A673 (cell line): ENCODE results near the gene ROM1.
"Not testable (repeated sequence)": the region's sequence is repeated elsewhere in the genome, so short reads cannot be mapped to it uniquely, and the experiment has no call there.

Experiments used
- EZH2 ChIP-seq: fragments of 200-600 bp; sonication (generic); IDR thresholded peaks from 2 replicates; pipeline ENCODE4 v1.6.1; 2017; ENCODE audit warnings: borderline replicate concordance, low read depth, mild to moderate bottlenecking, mixed read lengths, antibody characterized with exemption, low read length; ENCODE audit not compliant: poor library complexity, severe bottlenecking
- TF ChIP-seq, protein P1 (sequence below): fragments of 300-800, 200-600 bp; sonication (generic); conservative IDR thresholded peaks from 2 replicates; pipeline ENCODE4 v1.5.1; 2017; ENCODE audit warnings: low read depth, mild to moderate bottlenecking, antibody characterized with exemption, low read length, moderate library complexity, mixed read lengths

DNA sequence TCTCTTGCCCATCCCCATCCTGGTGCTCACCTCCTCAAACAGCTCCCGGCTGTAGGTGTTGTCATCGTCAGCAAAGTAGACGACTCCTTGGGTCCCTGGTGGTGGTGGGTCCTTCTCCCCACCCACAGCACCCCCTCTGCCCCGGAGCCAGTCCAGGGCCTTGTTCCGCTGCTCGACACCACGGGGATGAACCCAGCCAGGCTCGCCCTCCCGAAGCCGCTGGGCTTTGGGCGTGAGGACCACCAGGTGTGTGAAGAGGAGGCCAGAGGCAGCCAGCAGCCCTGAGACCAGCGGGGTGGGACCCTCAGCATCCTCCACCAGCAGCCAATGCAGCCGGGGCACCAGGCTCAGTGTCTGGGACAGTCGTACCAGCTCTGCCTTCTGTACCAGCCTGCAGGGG is 3.9 kb downstream of the ROM1 start:
- TF ChIP-seq, protein P1, sequence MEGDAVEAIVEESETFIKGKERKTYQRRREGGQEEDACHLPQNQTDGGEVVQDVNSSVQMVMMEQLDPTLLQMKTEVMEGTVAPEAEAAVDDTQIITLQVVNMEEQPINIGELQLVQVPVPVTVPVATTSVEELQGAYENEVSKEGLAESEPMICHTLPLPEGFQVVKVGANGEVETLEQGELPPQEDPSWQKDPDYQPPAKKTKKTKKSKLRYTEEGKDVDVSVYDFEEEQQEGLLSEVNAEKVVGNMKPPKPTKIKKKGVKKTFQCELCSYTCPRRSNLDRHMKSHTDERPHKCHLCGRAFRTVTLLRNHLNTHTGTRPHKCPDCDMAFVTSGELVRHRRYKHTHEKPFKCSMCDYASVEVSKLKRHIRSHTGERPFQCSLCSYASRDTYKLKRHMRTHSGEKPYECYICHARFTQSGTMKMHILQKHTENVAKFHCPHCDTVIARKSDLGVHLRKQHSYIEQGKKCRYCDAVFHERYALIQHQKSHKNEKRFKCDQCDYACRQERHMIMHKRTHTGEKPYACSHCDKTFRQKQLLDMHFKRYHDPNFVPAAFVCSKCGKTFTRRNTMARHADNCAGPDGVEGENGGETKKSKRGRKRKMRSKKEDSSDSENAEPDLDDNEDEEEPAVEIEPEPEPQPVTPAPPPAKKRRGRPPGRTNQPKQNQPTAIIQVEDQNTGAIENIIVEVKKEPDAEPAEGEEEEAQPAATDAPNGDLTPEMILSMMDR = not testable (repeated sequence)
- not testable (repeated sequence) for TF ChIP-seq EZH2
